CD4-positive, alpha-beta T cell treated with Interferon gamma for 1 hour (primary cell): Measurements from ENCODE around the gene CD3D.
"Not testable (repeated sequence)": the region's sequence is repeated elsewhere in the genome, so short reads cannot be mapped to it uniquely, and the experiment has no call there.

Experiments
- DNase-seq: peaks from one replicate; pipeline ENCODE4 v3.0.0-alpha.2; 2020

CD3D gene

GRCh38 chr11:118338637-118339061, 3.9 kb downstream of the CD3D start:
- DNase-seq, result peak; percentile 87

GRCh38 chr11:118334745-118335144, 7.8 kb downstream of the CD3D start:
- no peak for DNase-seq

GRCh38 chr11:118328745-118329144, 13.8 kb downstream of the CD3D start:
- no peak for DNase-seq

- no peak for DNase-seq
These were observed 17.2 kb downstream of the CD3D start for GRCh38 chr11:118325283-118325682.

GRCh38 chr11:118322721-118323120, 19.8 kb downstream of the CD3D start:
- no peak for DNase-seq

GRCh38 chr11:118321386-118322082, 21.0 kb downstream of the CD3D start:
- no peak for DNase-seq

GRCh38 chr11:118320515-118320914, 22.0 kb downstream of the CD3D start:
- DNase-seq, result no peak

- DNase-seq, result no peak
These were observed 23.2 kb downstream of the CD3D start for GRCh38 chr11:118319337-118319707.

- DNase-seq, result no peak
These were observed 23.7 kb downstream of the CD3D start for GRCh38 chr11:118318581-118319336.

GRCh38 chr11:118318124-118318523, 24.4 kb downstream of the CD3D start:
- no peak for DNase-seq

- no peak for DNase-seq
These were observed 27.5 kb downstream of the CD3D start for GRCh38 chr11:118314988-118315411.

- no peak for DNase-seq
These were observed 29.3 kb downstream of the CD3D start for GRCh38 chr11:118313242-118313641.

- no peak for DNase-seq
These were observed 30.2 kb downstream of the CD3D start for GRCh38 chr11:118312328-118312727.

GRCh38 chr11:118311518-118311917, 31.0 kb downstream of the CD3D start:
- DNase-seq, result no peak

GRCh38 chr11:118310781-118311485, 31.6 kb downstream of the CD3D start:
- DNase-seq, result no peak

- DNase-seq, result no peak
These were observed 32.2 kb downstream of the CD3D start for GRCh38 chr11:118310271-118310670.

- not testable (repeated sequence) for DNase-seq
These were observed 33.4 kb downstream of the CD3D start for GRCh38 chr11:118308995-118309528.

GRCh38 chr11:118306556-118306955, 35.9 kb downstream of the CD3D start:
- no peak for DNase-seq

- DNase-seq, result peak; percentile 48
These were observed 36.8 kb downstream of the CD3D start for GRCh38 chr11:118305726-118306125.

GRCh38 chr11:118304568-118305248, 37.8 kb downstream of the CD3D start, which contains the start of gene CD3E:
TSS of gene CD3E (plus strand) at chr11:118304730. CDS start at chr11:118304953, 223 bp downstream.
- DNase-seq, result peak; percentile 56

GRCh38 chr11:118304227-118304567, 38.3 kb downstream of the CD3D start:
- no peak for DNase-seq

GRCh38 chr11:118301600-118302195, 40.8 kb downstream of the CD3D start:
- no peak for DNase-seq
